Osteoblast (primary cell): ENCODE data around the gene DNAH11. TPM values are rescaled to one million over a fixed set of nuclear protein-coding genes. Genes with fewer than 3 reads are reported as not detected.
A peak's percentile ranks its signal among the peaks of the same experiment; 100 is the strongest.
"Not testable (repeated sequence)": the region's sequence is repeated elsewhere in the genome, so short reads cannot be mapped to it uniquely, and the experiment has no call there.

Experiments used
- DNase-seq: peaks from one replicate; pipeline ENCODE4 v3.0.0; 2011; ENCODE audit warnings: low spot score, mixed read lengths; ENCODE audit not compliant: insufficient read length; ENCODE audit errors: missing footprints
- H2AFZ ChIP-seq: 2 replicates; pipeline ENCODE4 v1.6.0; 2011; ENCODE audit warnings: mild to moderate bottlenecking, low read length
- H3K27ac ChIP-seq: 2 replicates; pipeline ENCODE4 v1.5.1; 2011; ENCODE audit warnings: mild to moderate bottlenecking, low read depth, low read length, moderate library complexity
- H3K27me3 ChIP-seq: 2 replicates; pipeline ENCODE4 v1.6.0; 2012; ENCODE audit warnings: mild to moderate bottlenecking, control low read depth, inconsistent platforms, low read length, moderate library complexity; ENCODE audit not compliant: insufficient read depth
- H3K36me3 ChIP-seq: 2 replicates; pipeline ENCODE4 v1.5.1; 2011; ENCODE audit warnings: mild to moderate bottlenecking, low read length, control low read depth, moderate library complexity; ENCODE audit not compliant: insufficient read depth
- H3K4me1 ChIP-seq: 2 replicates; pipeline ENCODE4 v1.5.1; 2011; ENCODE audit warnings: mild to moderate bottlenecking, low read length, control low read depth, moderate library complexity; ENCODE audit not compliant: insufficient read depth
- H3K4me2 ChIP-seq: 2 replicates; pipeline ENCODE4 v1.6.0; 2011; ENCODE audit warnings: mild to moderate bottlenecking, low read length; ENCODE audit not compliant: insufficient read depth
- H3K4me3 ChIP-seq: fragments of 200-600 bp; sonication (generic); 3 replicates; pipeline ENCODE4 v1.5.1; 2012; ENCODE audit warnings: mild to moderate bottlenecking, low read length, inconsistent platforms; ENCODE audit not compliant: insufficient read depth
- H3K79me2 ChIP-seq: 2 replicates; pipeline ENCODE4 v1.6.0; 2012; ENCODE audit warnings: mild to moderate bottlenecking, low read length, control low read depth, inconsistent platforms; ENCODE audit not compliant: insufficient read depth
- H3K9me3 ChIP-seq: 2 replicates; pipeline ENCODE4 v1.5.1; 2011; ENCODE audit warnings: low read depth, low read length, control low read depth
- H4K20me1 ChIP-seq: 2 replicates; pipeline ENCODE4 v1.6.0; 2012; ENCODE audit warnings: mild to moderate bottlenecking, low read length, control low read depth; ENCODE audit not compliant: insufficient read depth
- CTCF ChIP-seq: IDR thresholded peaks from 2 replicates; pipeline ENCODE4 v1.5.1; 2011; ENCODE audit warnings: mild to moderate bottlenecking, low read depth, low read length, moderate library complexity; ENCODE audit errors: extremely low read depth
- total RNA-seq: library from RNA; depleted of rRNA; stranded (reverse); fragments of >200 nt; gene quantifications from 2 replicates; pipeline ENCODE4 v1.2.3, GENCODE V29; 2012

The DNAH11 gene
- total RNA-seq, 1 donor = 1.1 TPM

- no peak for TF ChIP-seq CTCF
- Histone ChIP-seq H3K27ac (no peak overlapping the region), H3K4me3 (no peak overlapping the region), H4K20me1 (no peaks in the 10 kb centered on the region), H3K4me2 (no peak overlapping the region), H3K4me1 (no peaks in the 10 kb centered on the region), H3K27me3 (no peaks in the 10 kb centered on the region), H2AFZ (peak overlapping the region; percentile 0), H3K79me2 (no peaks in the 10 kb centered on the region), H3K9me3 (no peaks in the 10 kb centered on the region), H3K36me3 (no peaks in the 10 kb centered on the region)
- DNase-seq = no peak
Measured at GRCh38 chr7:21851559-21851967, 308.7 kb downstream of the DNAH11 start.

DNA sequence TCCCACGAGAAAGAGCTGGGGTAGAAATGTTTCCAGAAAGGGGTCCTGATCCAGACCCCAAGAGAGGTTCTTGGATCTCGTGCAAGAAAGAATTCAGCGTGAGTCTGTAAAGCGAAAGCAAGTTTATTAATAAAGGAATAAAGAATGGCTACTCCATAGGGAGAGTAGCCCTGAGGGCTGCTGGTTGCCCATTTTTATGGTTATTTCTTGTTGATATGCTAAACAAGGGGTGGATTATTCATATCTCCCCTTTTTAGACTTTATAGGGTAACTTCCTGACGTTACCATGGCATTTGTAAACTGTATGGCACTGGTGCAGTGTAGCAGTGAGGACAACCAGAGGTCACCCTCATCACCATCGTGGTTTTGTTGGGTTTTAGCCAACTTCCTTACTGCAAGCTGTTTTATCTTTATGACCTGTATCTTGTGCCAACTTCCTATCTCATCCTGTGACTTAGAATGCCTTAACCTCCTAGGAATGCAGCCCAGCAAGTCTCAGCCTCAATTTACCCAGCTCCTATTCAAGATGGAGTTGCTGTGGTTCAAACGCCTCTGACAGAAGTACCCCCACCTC is 322.9 kb downstream of the DNAH11 start:
- not testable (repeated sequence) for DNase-seq, H3K27me3 ChIP-seq, H3K4me1 ChIP-seq, H3K36me3 ChIP-seq, H3K79me2 ChIP-seq, H3K9me3 ChIP-seq, H3K27ac ChIP-seq, H4K20me1 ChIP-seq
- Histone ChIP-seq H3K4me2 (peak overlapping the region; percentile 26), H3K4me3 (peak overlapping the region; percentile 33), H2AFZ (peak overlapping the region; percentile 17)

DNA sequence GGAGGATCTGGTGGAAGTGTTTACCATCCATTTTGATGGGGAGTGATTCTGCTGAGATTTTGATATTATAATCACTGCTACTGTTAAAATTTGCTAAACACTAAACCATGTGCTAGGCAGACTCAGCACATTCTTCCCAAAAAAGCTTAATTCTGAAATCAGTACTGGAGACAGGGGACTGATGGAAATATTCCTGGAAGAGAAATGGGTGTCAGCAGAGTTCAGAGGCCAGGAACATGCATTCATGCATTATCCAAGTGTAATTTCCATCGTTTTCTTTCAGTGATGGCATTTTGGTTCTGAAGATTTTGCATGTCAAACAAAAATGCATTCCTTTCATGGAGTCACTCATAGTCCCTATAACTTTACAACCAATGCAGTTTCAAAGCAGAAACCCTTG is 323.9 kb downstream of the DNAH11 start:
- H3K9me3 ChIP-seq = no peaks in the 10 kb centered on the region
- DNase-seq = no peak
- H2AFZ ChIP-seq = no peak overlapping the region

DNA sequence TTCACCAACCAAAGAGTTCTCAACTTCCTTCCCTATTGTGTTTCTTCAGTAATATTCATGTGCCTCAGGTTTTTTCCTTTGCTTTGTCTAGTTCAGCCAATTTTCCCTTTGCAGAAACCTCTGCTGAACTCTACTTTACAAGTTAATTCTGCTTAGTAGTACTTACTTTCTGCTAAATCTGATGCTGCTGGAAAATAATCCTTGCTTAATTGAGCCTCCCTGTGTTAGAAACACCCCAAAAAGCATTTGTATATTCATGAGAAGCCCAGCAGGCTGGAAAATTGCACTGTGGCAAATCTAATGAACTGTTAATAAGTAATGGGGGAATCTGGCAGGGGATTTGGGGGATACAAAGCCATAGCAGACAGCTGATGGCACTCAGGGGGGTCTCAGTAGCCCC is 324.4 kb downstream of the DNAH11 start:
- H3K27me3 ChIP-seq = no peaks in the 10 kb centered on the region
- H2AFZ ChIP-seq = no peak overlapping the region
- no peak for DNase-seq
- H3K79me2 ChIP-seq = no peaks in the 10 kb centered on the region
- H4K20me1 ChIP-seq = no peaks in the 10 kb centered on the region
- peaks cover 5% of the 10 kb centered on the region for H3K4me1 ChIP-seq
- no peaks in the 10 kb centered on the region for H3K9me3 ChIP-seq
- H3K36me3 ChIP-seq = no peaks in the 10 kb centered on the region
- H3K4me3 ChIP-seq = no peak overlapping the region
- H3K27ac ChIP-seq = no peak overlapping the region
- H3K4me2 ChIP-seq = no peak overlapping the region
- TF ChIP-seq CTCF = no peak

More for the DNA sequence above, 323.9 kb downstream of the DNAH11 start:
- H4K20me1 ChIP-seq = no peaks in the 10 kb centered on the region
- no peaks in the 10 kb centered on the region for H3K36me3 ChIP-seq
- peaks cover 5% of the 10 kb centered on the region for H3K4me1 ChIP-seq
- H3K27me3 ChIP-seq = no peaks in the 10 kb centered on the region
- H3K79me2 ChIP-seq = no peaks in the 10 kb centered on the region
- H3K4me3 ChIP-seq = no peak overlapping the region
- no peak overlapping the region for H3K4me2 ChIP-seq
- H3K27ac ChIP-seq = no peak overlapping the region
- no peak for TF ChIP-seq CTCF
